ENCODE data around the gene LPXN.

Gene LPXN

GRCh38 chr11:58524232-58525036 is 51.2 kb downstream of the LPXN start:
- peak; percentile 64 for DNase-seq (ENCODE audit: low read depth)

- no peak for DNase-seq (ENCODE audit: low read depth)
Observed at GRCh38 chr11:58513747-58514367, 61.8 kb downstream of the LPXN start.

- no peak for DNase-seq (ENCODE audit: low read depth)
Observed at GRCh38 chr11:58511636-58512035, 64.0 kb downstream of the LPXN start.

- no peak for DNase-seq (ENCODE audit: low read depth)
Observed at GRCh38 chr11:58509748-58510147, 65.9 kb downstream of the LPXN start.

- DNase-seq (ENCODE audit: low read depth), result no peak
Observed at GRCh38 chr11:58508814-58509213, 66.8 kb downstream of the LPXN start.

GRCh38 chr11:58508005-58508404 is 67.7 kb downstream of the LPXN start, which contains the start of gene OR5B21:
TSS of gene OR5B21 (minus strand) at chr11:58508105. CDS start at chr11:58508105, 0 bp downstream.
- DNase-seq (ENCODE audit: low read depth), result no peak

- no peak for DNase-seq (ENCODE audit: low read depth)
Observed at GRCh38 chr11:58507355-58507754, 68.3 kb downstream of the LPXN start.

- no peak for DNase-seq (ENCODE audit: low read depth)
Observed at GRCh38 chr11:58506935-58507334, 68.7 kb downstream of the LPXN start.

GRCh38 chr11:58505849-58506248 is 69.8 kb downstream of the LPXN start:
- no peak for DNase-seq (ENCODE audit: low read depth)

- DNase-seq (ENCODE audit: low read depth), result no peak
Observed at GRCh38 chr11:58504232-58504631, 71.4 kb downstream of the LPXN start.

- no peak for DNase-seq (ENCODE audit: low read depth)
Observed at GRCh38 chr11:58503361-58503856, 72.2 kb downstream of the LPXN start.

GRCh38 chr11:58502004-58502403 is 73.7 kb downstream of the LPXN start:
- DNase-seq (ENCODE audit: low read depth), result no peak

GRCh38 chr11:58498464-58498863 is 77.2 kb downstream of the LPXN start:
- no peak for DNase-seq (ENCODE audit: low read depth)

GRCh38 chr11:58497951-58498350 is 77.7 kb downstream of the LPXN start:
- DNase-seq (ENCODE audit: low read depth), result no peak

- no peak for DNase-seq (ENCODE audit: low read depth)
Observed at GRCh38 chr11:58495906-58496305, 79.8 kb downstream of the LPXN start.

GRCh38 chr11:58494101-58494500 is 81.6 kb downstream of the LPXN start:
- no peak for DNase-seq (ENCODE audit: low read depth)

- DNase-seq (ENCODE audit: low read depth), result no peak
Observed at GRCh38 chr11:58493676-58494075, 82.0 kb downstream of the LPXN start.

- DNase-seq (ENCODE audit: low read depth), result no peak
Observed at GRCh38 chr11:58490827-58491226, 84.8 kb downstream of the LPXN start.

GRCh38 chr11:58487170-58487569 is 88.5 kb downstream of the LPXN start:
- no peak for DNase-seq (ENCODE audit: low read depth)

GRCh38 chr11:58485961-58486360 is 89.7 kb downstream of the LPXN start:
- DNase-seq (ENCODE audit: low read depth), result no peak

All from HS-27A (cell line).